HEK293 (cell line): ENCODE results near the gene STC2.

Experiments used
- CTCF ChIA-PET: fragments of 350-600 bp; formaldehyde crosslinking; extraction: SDS; loops from one replicate; lab custom pipeline; 2021; ENCODE audit warnings: antibody characterized with exemption; lab: Yijun Ruan, JAX
- POLR2A ChIA-PET: fragments of 300-600 bp; formaldehyde crosslinking; extraction: SDS; loops from one replicate; lab custom pipeline; 2020; ENCODE audit warnings: antibody characterized with exemption, inconsistent platforms; lab: Yijun Ruan, JAX
- H3K27ac ChIP-seq: fragments of 200-500 bp; sonication (Bioruptor generic); 2 replicates; pipeline ENCODE4 v1.5.1; 2014; ENCODE audit warnings: low read depth, low read length, control low read depth, inconsistent platforms; ENCODE audit errors: extremely low read depth
- H3K36me3 ChIP-seq, 2 experiments: fragments of 200-500 bp in 1 of 2; sonication (Bioruptor generic) in 1 of 2; 1 replicate in 1 of 2; 2 replicates in 1 of 2; pipeline ENCODE4 v1.5.1; 2014 to 2017; ENCODE audit warnings: inconsistent platforms in 2 of 2, low read length in 2 of 2; ENCODE audit not compliant: control insufficient read depth in 2 of 2, insufficient read depth in 1 of 2
- H3K4me1 ChIP-seq: fragments of 200-500 bp; sonication (Bioruptor generic); 2 replicates; pipeline ENCODE4 v1.5.1; 2014; ENCODE audit warnings: mild to moderate bottlenecking, low read length, inconsistent platforms; ENCODE audit not compliant: control insufficient read depth, insufficient read depth
- H3K4me3 ChIP-seq: 2 replicates; pipeline ENCODE4 v1.5.1; 2011; ENCODE audit warnings: low read depth, mild to moderate bottlenecking, control low read depth, low read length, moderate library complexity
- H3K9me3 ChIP-seq: fragments of 200-500 bp; sonication (Bioruptor generic); 2 replicates; pipeline ENCODE4 v1.5.1; 2014; ENCODE audit warnings: low read depth, low read length, inconsistent platforms; ENCODE audit not compliant: control insufficient read depth, insufficient read depth
- ATF2 ChIP-seq: fragments of 450-650 bp; formaldehyde crosslinking; IDR thresholded peaks from 2 replicates; pipeline ENCODE4 v1.5.1; 2016; ENCODE audit warnings: missing biosample characterization, missing genetic modification characterization, low read depth
- BCL11B ChIP-seq: fragments of 450-650 bp; formaldehyde crosslinking; IDR thresholded peaks from 2 replicates; pipeline ENCODE4 v1.5.1; 2016; ENCODE audit warnings: low read depth, missing biosample characterization, missing genetic modification characterization
- IKZF3 ChIP-seq: fragments of 450-650 bp; IDR thresholded peaks from 2 replicates; pipeline ENCODE4 v1.5.0; 2018; ENCODE audit warnings: missing biosample characterization, mild to moderate bottlenecking, missing genetic modification characterization, moderate library complexity
- KLF7 ChIP-seq: fragments of 450-650 bp; formaldehyde crosslinking; IDR thresholded peaks from 2 replicates; pipeline ENCODE4 v1.5.1; 2016; ENCODE audit warnings: missing biosample characterization, missing genetic modification characterization, borderline replicate concordance
- PRDM4 ChIP-seq: fragments of 450-650 bp; formaldehyde crosslinking; IDR thresholded peaks from 2 replicates; pipeline ENCODE4 v1.5.1; 2017; ENCODE audit warnings: missing biosample characterization, missing genetic modification characterization
- TSHZ1 ChIP-seq: fragments of 450-650 bp; formaldehyde crosslinking; IDR thresholded peaks from 2 replicates; pipeline ENCODE4 v1.5.1; 2016; ENCODE audit warnings: missing biosample characterization, missing genetic modification characterization, borderline replicate concordance
- YY2 ChIP-seq: fragments of 450-650 bp; formaldehyde crosslinking; IDR thresholded peaks from 2 replicates; pipeline ENCODE4 v1.5.1; 2016; ENCODE audit warnings: missing biosample characterization, missing genetic modification characterization
- ZBTB21 ChIP-seq: fragments of 450-650 bp; formaldehyde crosslinking; IDR thresholded peaks from 2 replicates; pipeline ENCODE4 v1.5.1; 2017; ENCODE audit warnings: missing biosample characterization, missing genetic modification characterization
- ZNF202 ChIP-seq: fragments of 450-650 bp; formaldehyde crosslinking; IDR thresholded peaks from 2 replicates; pipeline ENCODE4 v1.5.1; 2016; ENCODE audit warnings: missing biosample characterization, missing genetic modification characterization, borderline replicate concordance
- ZNF23 ChIP-seq: fragments of 450-650 bp; formaldehyde crosslinking; IDR thresholded peaks from 2 replicates; pipeline ENCODE4 v1.5.1; 2016; ENCODE audit warnings: missing biosample characterization, missing genetic modification characterization, borderline replicate concordance
- ZNF292 ChIP-seq: fragments of 450-650 bp; formaldehyde crosslinking; IDR thresholded peaks from 2 replicates; pipeline ENCODE4 v1.5.1; 2016; ENCODE audit warnings: low read depth, missing biosample characterization, missing genetic modification characterization, borderline replicate concordance
- ZNF311 ChIP-seq: fragments of 450-650 bp; formaldehyde crosslinking; IDR thresholded peaks from 2 replicates; pipeline ENCODE4 v1.5.1; 2017; ENCODE audit warnings: missing biosample characterization, missing genetic modification characterization, borderline replicate concordance
- ZNF350 ChIP-seq: fragments of 450-650 bp; formaldehyde crosslinking; IDR thresholded peaks from 2 replicates; pipeline ENCODE4 v1.5.0; 2017; ENCODE audit warnings: missing biosample characterization, mild to moderate bottlenecking, missing genetic modification characterization
- ZNF488 ChIP-seq: fragments of 450-650 bp; formaldehyde crosslinking; IDR thresholded peaks from 2 replicates; pipeline ENCODE4 v1.5.1; 2016; ENCODE audit warnings: missing biosample characterization, missing genetic modification characterization
- ZNF529 ChIP-seq: fragments of 450-650 bp; formaldehyde crosslinking; IDR thresholded peaks from 2 replicates; pipeline ENCODE4 v1.5.1; 2017; ENCODE audit warnings: missing genetic modification characterization, missing biosample characterization; ENCODE audit not compliant: insufficient replicate concordance
- ZNF549 ChIP-seq: fragments of 450-650 bp; IDR thresholded peaks from 2 replicates; pipeline ENCODE4 v1.5.1; 2018; ENCODE audit warnings: missing biosample characterization, missing genetic modification characterization, mild to moderate bottlenecking, inconsistent platforms, moderate library complexity
- ZNF560 ChIP-seq: fragments of 450-650 bp; formaldehyde crosslinking; IDR thresholded peaks from 2 replicates; pipeline ENCODE4 v1.5.1; 2017; ENCODE audit warnings: missing biosample characterization, missing genetic modification characterization, borderline replicate concordance
- ZNF571 ChIP-seq: fragments of 450-650 bp; formaldehyde crosslinking; IDR thresholded peaks from 2 replicates; pipeline ENCODE4 v1.5.0; 2017; ENCODE audit warnings: missing biosample characterization, missing genetic modification characterization
- ZNF645 ChIP-seq: fragments of 450-650 bp; formaldehyde crosslinking; IDR thresholded peaks from 2 replicates; pipeline ENCODE4; 2016; ENCODE audit warnings: missing biosample characterization, missing genetic modification characterization
- TF ChIP-seq, protein P1 (sequence below): fragments of 450-650 bp; formaldehyde crosslinking; IDR thresholded peaks from 2 replicates; pipeline ENCODE4 v1.5.1; 2016; ENCODE audit warnings: missing biosample characterization, missing genetic modification characterization
- TF ChIP-seq, protein P2 (sequence below): fragments of 450-650 bp; formaldehyde crosslinking; IDR thresholded peaks from 2 replicates; pipeline ENCODE4 v1.5.1; 2016; ENCODE audit warnings: missing biosample characterization, missing genetic modification characterization

STC2 gene

GRCh38 chr5:173334808-173335207 is 6.6 kb upstream of the STC2 start (continued):
- TF ChIP-seq ZNF488: no peak
- no peak for TF ChIP-seq IKZF3 (tag by site-specific recombination)
- no peak for TF ChIP-seq ZNF549 (tag by site-specific recombination)
- no peak for TF ChIP-seq KLF7 (tag by site-specific recombination)
- TF ChIP-seq ZNF292 (tag by site-specific recombination): no peak
- TF ChIP-seq PRDM4 (tag by site-specific recombination): no peak
- TF ChIP-seq ZNF571 (tag by site-specific recombination): no peak
- TF ChIP-seq ZNF560 (tag by site-specific recombination): no peak
- TF ChIP-seq, protein P1, sequence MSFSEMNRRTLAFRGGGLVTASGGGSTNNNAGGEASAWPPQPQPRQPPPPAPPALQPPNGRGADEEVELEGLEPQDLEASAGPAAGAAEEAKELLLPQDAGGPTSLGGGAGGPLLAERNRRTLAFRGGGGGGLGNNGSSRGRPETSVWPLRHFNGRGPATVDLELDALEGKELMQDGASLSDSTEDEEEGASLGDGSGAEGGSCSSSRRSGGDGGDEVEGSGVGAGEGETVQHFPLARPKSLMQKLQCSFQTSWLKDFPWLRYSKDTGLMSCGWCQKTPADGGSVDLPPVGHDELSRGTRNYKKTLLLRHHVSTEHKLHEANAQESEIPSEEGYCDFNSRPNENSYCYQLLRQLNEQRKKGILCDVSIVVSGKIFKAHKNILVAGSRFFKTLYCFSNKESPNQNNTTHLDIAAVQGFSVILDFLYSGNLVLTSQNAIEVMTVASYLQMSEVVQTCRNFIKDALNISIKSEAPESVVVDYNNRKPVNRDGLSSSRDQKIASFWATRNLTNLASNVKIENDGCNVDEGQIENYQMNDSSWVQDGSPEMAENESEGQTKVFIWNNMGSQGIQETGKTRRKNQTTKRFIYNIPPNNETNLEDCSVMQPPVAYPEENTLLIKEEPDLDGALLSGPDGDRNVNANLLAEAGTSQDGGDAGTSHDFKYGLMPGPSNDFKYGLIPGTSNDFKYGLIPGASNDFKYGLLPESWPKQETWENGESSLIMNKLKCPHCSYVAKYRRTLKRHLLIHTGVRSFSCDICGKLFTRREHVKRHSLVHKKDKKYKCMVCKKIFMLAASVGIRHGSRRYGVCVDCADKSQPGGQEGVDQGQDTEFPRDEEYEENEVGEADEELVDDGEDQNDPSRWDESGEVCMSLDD (tag by site-specific recombination): no peak
- TF ChIP-seq, protein P2, sequence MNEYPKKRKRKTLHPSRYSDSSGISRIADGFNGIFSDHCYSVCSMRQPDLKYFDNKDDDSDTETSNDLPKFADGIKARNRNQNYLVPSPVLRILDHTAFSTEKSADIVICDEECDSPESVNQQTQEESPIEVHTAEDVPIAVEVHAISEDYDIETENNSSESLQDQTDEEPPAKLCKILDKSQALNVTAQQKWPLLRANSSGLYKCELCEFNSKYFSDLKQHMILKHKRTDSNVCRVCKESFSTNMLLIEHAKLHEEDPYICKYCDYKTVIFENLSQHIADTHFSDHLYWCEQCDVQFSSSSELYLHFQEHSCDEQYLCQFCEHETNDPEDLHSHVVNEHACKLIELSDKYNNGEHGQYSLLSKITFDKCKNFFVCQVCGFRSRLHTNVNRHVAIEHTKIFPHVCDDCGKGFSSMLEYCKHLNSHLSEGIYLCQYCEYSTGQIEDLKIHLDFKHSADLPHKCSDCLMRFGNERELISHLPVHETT (tag by site-specific recombination): no peak

- ChIA-PET CTCF (interaction anchor here (0.7 to 7.8 kb wide), 5 partner anchors 14 to 237 kb away, joined by 3 to 212 read pairs (median 7); no protein-coding TSS in a partner anchor), POLR2A (no interaction called here)
- Histone ChIP-seq H3K27ac (no peak overlapping the region), H3K9me3 (no peaks in the 10 kb centered on the region), H3K4me3 (no peak overlapping the region), H3K4me1 (no peaks in the 10 kb centered on the region), H3K36me3 (no peaks in the 10 kb centered on the region)
- TF ChIP-seq ZNF529 (no peak), ZNF202 (no peak), ZNF645 (tag by site-specific recombination) (no peak), TSHZ1 (tag by site-specific recombination) (no peak), ZNF350 (tag by site-specific recombination) (no peak), ZNF311 (tag by site-specific recombination) (no peak), ZBTB21 (tag by site-specific recombination) (0 out of 2 replicates have a peak, but pooled peaks have one; percentile 12), YY2 (tag by site-specific recombination) (no peak), BCL11B (tag by site-specific recombination) (no peak), ATF2 (peak; percentile 36; the same call in 1 of the 2 replicates), ZNF23 (tag by site-specific recombination) (no peak)
Observed at GRCh38 chr5:173333925-173334661, 5.9 kb upstream of the STC2 start.
